Measurements from ENCODE around the gene CFAP61. TPM values are rescaled to one million over a fixed set of nuclear protein-coding genes. Genes with fewer than 3 reads are reported as not detected.

CFAP61 gene
- total and polyA plus RNA-seq, 2 experiments from 2014 or later = 0.21 TPM; not detected in 1

GRCh38 chr20:20401991-20402390 is 349.7 kb downstream of the CFAP61 start:
- H4K20me1 ChIP-seq (replicated peaks; ENCODE audit: insufficient read depth) = no peaks in the 10 kb centered on the region
- H3K27ac ChIP-seq (ENCODE audit: low read depth) = no peak overlapping the region
- Mint-ChIP-seq H3K27ac (no peak overlapping the region), H3K27me3 (ENCODE audit: insufficient read depth, low read depth, poor library complexity) (peaks cover 10% of the 10 kb centered on the region), H3K4me1 (peaks cover 9% of the 10 kb centered on the region), H3K9me3 (no peaks in the 10 kb centered on the region; the same call in 2 of the 3 replicates), H3K4me3 (no peak overlapping the region), H3K36me3 (ENCODE audit: low read depth) (no peaks in the 10 kb centered on the region)
- H3K4me1 ChIP-seq (ENCODE audit: insufficient read depth) = no peaks in the 10 kb centered on the region
- no peak for ATAC-seq
- no peak for DNase-seq (ENCODE audit: low spot score)
- H3K4me2 ChIP-seq = no peak overlapping the region
- H3K9me2 ChIP-seq (ENCODE audit: insufficient read depth) = no peaks in the 10 kb centered on the region
- no peak for TF ChIP-seq ZNF462 (CRISPR knock-in tag; IDR thresholded peaks at IDR 0.05)
- no peak for TF ChIP-seq NANOG (IDR thresholded peaks at IDR 0.05; ENCODE audit: borderline replicate concordance)
- no peak for TF ChIP-seq POLR2AphosphoS5 (IDR thresholded peaks at IDR 0.05; ENCODE audit: low read depth)
- no peak for TF ChIP-seq CTCF (conservative IDR thresholded peaks at IDR 0.05; ENCODE audit: low read depth in 2 of 2)
- no peak for TF ChIP-seq ZNF114 (CRISPR knock-in tag; IDR thresholded peaks at IDR 0.05)
- TF ChIP-seq ZNF331 (CRISPR knock-in tag; IDR thresholded peaks at IDR 0.05; ENCODE audit: low read depth) = no peak
- TF ChIP-seq EZH2phosphoT487 (IDR thresholded peaks at IDR 0.05; ENCODE audit: unreplicated experiment) = no peak
- no peak for TF ChIP-seq JUNB (IDR thresholded peaks at IDR 0.05; ENCODE audit: unreplicated experiment)
- TF ChIP-seq CREB1 (CRISPR knock-in tag; IDR thresholded peaks at IDR 0.05; ENCODE audit: low read depth) = no peak
- TF ChIP-seq REST (IDR thresholded peaks at IDR 0.05; ENCODE audit: unreplicated experiment) = no peak
- TF ChIP-seq STAT1 (IDR thresholded peaks at IDR 0.05; ENCODE audit: unreplicated experiment) = no peak
- no peak for TF ChIP-seq EZH2 (IDR thresholded peaks at IDR 0.05; ENCODE audit: low read depth, unreplicated experiment)
- no peak for TF ChIP-seq ETS1 (IDR thresholded peaks at IDR 0.05)
- H3K27me3 ChIP-seq (ENCODE audit: insufficient read depth) = no peaks in the 10 kb centered on the region
- H3K79me2 ChIP-seq (replicated peaks; ENCODE audit: insufficient read depth) = no peaks in the 10 kb centered on the region
- no peak overlapping the region for H3K4me3 ChIP-seq
- no peak overlapping the region for H2AFZ ChIP-seq
- H3K36me3 ChIP-seq (ENCODE audit: insufficient read depth) = no peaks in the 10 kb centered on the region
- H3F3A ChIP-seq (replicated peaks; ENCODE audit: low read depth) = no peaks in the 10 kb centered on the region

All from GM23338 (cell line).